BE2C (cell line): ENCODE results near the gene KDM6A.
"Not testable (repeated sequence)": the region's sequence is repeated elsewhere in the genome, so short reads cannot be mapped to it uniquely, and the experiment has no call there.

Experiments used
- DNase-seq: peaks from one replicate; pipeline ENCODE4 v3.0.0-alpha.2; 2020
- H3K27me3 ChIP-seq: fragments of 250-450 bp; sonication (Bioruptor Pico); 2 replicates; pipeline ENCODE4 v1.5.1; 2020; ENCODE audit warnings: mild to moderate bottlenecking
- H3K36me3 ChIP-seq: fragments of 250-450 bp; sonication (Bioruptor Pico); 2 replicates; pipeline ENCODE4 v1.5.1; 2020; ENCODE audit warnings: mild to moderate bottlenecking
- H3K4me1 ChIP-seq: fragments of 250-450 bp; sonication (Bioruptor Pico); 2 replicates; pipeline ENCODE4 v1.5.1; 2020
- H3K4me3 ChIP-seq: 2 replicates; pipeline ENCODE4 v1.5.1; 2011; ENCODE audit warnings: low read depth, low read length
- H3K9me3 ChIP-seq: fragments of 250-450 bp; sonication (Bioruptor Pico); 2 replicates; pipeline ENCODE4 v1.5.1; 2020
- CTCF ChIP-seq: IDR thresholded peaks from 2 replicates; pipeline ENCODE4 v1.5.1; 2012; ENCODE audit warnings: mild to moderate bottlenecking, low read depth, low read length

The KDM6A gene

GRCh38 chrX:44997888-44998287, 124.9 kb downstream of the KDM6A start:
- H3K4me3 ChIP-seq: no peak overlapping the region
- H3K36me3 ChIP-seq: no peaks in the 10 kb centered on the region
- no peaks in the 10 kb centered on the region for H3K4me1 ChIP-seq
- no peaks in the 10 kb centered on the region for H3K9me3 ChIP-seq
- no peaks in the 10 kb centered on the region for H3K27me3 ChIP-seq
- DNase-seq: no peak
- no peak for TF ChIP-seq CTCF

DNA sequence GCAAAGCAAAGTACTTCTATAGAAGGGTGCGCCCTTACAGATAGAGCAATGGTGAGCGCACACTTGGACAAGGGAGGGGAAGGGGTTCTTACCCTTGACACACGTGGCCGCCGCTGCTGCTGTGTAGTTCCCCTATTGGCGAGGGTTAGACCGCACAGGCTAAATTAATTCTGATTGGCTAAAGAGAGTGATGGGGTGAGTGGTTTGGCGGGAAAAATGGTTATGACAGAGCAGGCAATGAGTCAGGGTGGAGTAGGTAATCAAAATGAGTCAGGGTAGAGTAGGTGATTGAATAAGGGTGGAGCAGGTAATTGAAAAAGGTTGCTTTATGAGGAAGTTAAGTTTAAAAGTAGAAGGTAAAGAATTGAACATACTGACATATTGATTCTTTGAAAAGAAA, 126.2 kb downstream of the KDM6A start:
- not testable (repeated sequence) for H3K27me3 ChIP-seq, H3K4me3 ChIP-seq, H3K9me3 ChIP-seq, H3K4me1 ChIP-seq, DNase-seq, H3K36me3 ChIP-seq

DNA sequence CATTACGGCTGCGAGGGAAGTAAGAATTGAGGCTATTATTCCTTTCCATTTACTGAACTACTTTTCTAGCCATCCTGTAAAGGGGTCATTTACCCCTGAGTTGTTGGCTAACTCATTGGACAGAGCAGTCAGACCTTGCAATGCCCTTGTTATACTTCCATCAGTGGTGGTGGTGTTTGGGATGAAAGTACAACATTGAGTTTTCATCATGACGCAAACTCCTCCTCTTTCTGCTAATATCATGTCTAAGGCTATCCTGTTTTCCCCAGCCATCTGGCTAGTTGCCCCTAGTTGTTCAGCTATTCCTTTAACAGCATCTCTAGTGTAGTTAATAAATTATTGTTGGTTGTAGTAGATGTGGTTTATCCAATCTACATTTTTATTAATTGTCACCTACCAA, 126.9 kb downstream of the KDM6A start:
- not testable (repeated sequence) for H3K9me3 ChIP-seq, H3K36me3 ChIP-seq, DNase-seq, H3K4me1 ChIP-seq, H3K4me3 ChIP-seq, H3K27me3 ChIP-seq

GRCh38 chrX:45001048-45001447, 128.1 kb downstream of the KDM6A start:
- TF ChIP-seq CTCF: no peak
- Histone ChIP-seq H3K9me3 (no peaks in the 10 kb centered on the region), H3K4me1 (no peaks in the 10 kb centered on the region), H3K36me3 (no peaks in the 10 kb centered on the region), H3K4me3 (no peak overlapping the region), H3K27me3 (no peaks in the 10 kb centered on the region)
- DNase-seq: no peak

DNA sequence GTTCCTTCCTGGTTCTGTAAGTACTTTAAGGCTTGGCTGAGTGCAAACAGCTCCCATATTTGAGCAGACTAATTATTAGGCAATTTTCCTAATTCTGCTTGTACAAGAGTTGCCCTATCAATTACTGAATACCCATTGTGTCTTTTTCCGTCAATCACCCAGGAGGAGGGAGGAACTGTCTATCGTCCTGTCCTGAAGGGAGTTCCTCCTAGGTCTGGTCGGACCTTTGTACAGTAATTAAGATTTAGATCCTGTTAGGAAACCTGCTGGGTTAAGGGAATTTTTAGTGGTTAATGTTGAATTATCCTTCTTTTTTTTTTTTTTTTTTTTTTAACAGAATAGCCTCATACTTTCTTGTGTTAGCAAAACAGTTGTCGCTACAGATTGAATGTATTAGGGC, 130.1 kb downstream of the KDM6A start:
- H3K9me3 ChIP-seq: no peaks in the 10 kb centered on the region

GRCh38 chrX:45006002-45006800, 133.2 kb downstream of the KDM6A start:
- TF ChIP-seq CTCF: no peak
- no peaks in the 10 kb centered on the region for H3K4me1 ChIP-seq
- H3K4me3 ChIP-seq: no peak overlapping the region
- no peaks in the 10 kb centered on the region for H3K36me3 ChIP-seq
- no peak for DNase-seq
- H3K9me3 ChIP-seq: no peaks in the 10 kb centered on the region
- H3K27me3 ChIP-seq: no peaks in the 10 kb centered on the region

More for the DNA sequence above, 130.1 kb downstream of the KDM6A start:
- no peaks in the 10 kb centered on the region for H3K27me3 ChIP-seq
- H3K4me3 ChIP-seq: no peak overlapping the region
- TF ChIP-seq CTCF: no peak
- no peak for DNase-seq
- H3K36me3 ChIP-seq: no peaks in the 10 kb centered on the region
- H3K4me1 ChIP-seq: no peaks in the 10 kb centered on the region

GRCh38 chrX:45007598-45007997, 134.6 kb downstream of the KDM6A start:
- TF ChIP-seq CTCF: no peak
- DNase-seq: no peak
- no peaks in the 10 kb centered on the region for H3K9me3 ChIP-seq
- no peak overlapping the region for H3K4me3 ChIP-seq
- H3K36me3 ChIP-seq: no peaks in the 10 kb centered on the region
- H3K4me1 ChIP-seq: no peaks in the 10 kb centered on the region
- no peaks in the 10 kb centered on the region for H3K27me3 ChIP-seq
